Measurements from ENCODE around the gene TMEM150B. TPM values are rescaled to one million over a fixed set of nuclear protein-coding genes. Genes with fewer than 3 reads are reported as not detected.

Gene TMEM150B
- total and polyA plus RNA-seq, 4 donors = 0.81 to 3.3 (median 2.0) TPM

GRCh38 chr19:55348317-55349034, 23.3 kb upstream of the TMEM150B start:
- H3K4me1 ChIP-seq (ENCODE audit: control insufficient read depth in 4 of 4, insufficient read depth in 4 of 4, low read length in 3 of 4) = peaks cover 0 to 1% (median 0%) of the 10 kb centered on the region in 4 donors
- no peak overlapping the region for H3K4me3 ChIP-seq (ENCODE audit: low read depth in 1 of 3, low read length in 3 of 3)
- no peak for DNase-seq (ENCODE audit: low spot score)
- 87% methylated on average over 22 of the region's 22 CpGs for WGBS
- peaks cover 0 to 6% (median 4%) of the 10 kb centered on the region in 4 donors for H3K27me3 ChIP-seq (ENCODE audit: control insufficient read depth in 4 of 4, insufficient read depth in 4 of 4, low read length in 3 of 4)
- H3K9me3 ChIP-seq (ENCODE audit: control insufficient read depth in 4 of 4, low read length in 3 of 4) = no peaks in the 10 kb centered on the region
- TF ChIP-seq FOXA2 (IDR thresholded peaks at IDR 0.05) = no peak
- TF ChIP-seq JUND (IDR thresholded peaks at IDR 0.05) = no peak
- TF ChIP-seq RAD21 (IDR thresholded peaks at IDR 0.05) = no peak
- TF ChIP-seq HNF4G (IDR thresholded peaks at IDR 0.05) = no peak
- TF ChIP-seq YY1 (IDR thresholded peaks at IDR 0.05) = no peak
- no peak for TF ChIP-seq ZBTB33 (IDR thresholded peaks at IDR 0.05)
- no peak for TF ChIP-seq HNF4A (conservative IDR thresholded peaks at IDR 0.05)
- no peak for TF ChIP-seq FOXA1 (IDR thresholded peaks at IDR 0.05)
- no peak for TF ChIP-seq REST (IDR thresholded peaks at IDR 0.05)
- TF ChIP-seq CTCF (IDR thresholded peaks at IDR 0.05; ENCODE audit: low read depth, low read length, missing input control) = no peak
- TF ChIP-seq RXRA (IDR thresholded peaks at IDR 0.05) = no peak
- TF ChIP-seq NR2F2 (IDR thresholded peaks at IDR 0.05) = no peak
- no peak for TF ChIP-seq SP1 (IDR thresholded peaks at IDR 0.05)
- no peak for TF ChIP-seq TAF1 (conservative IDR thresholded peaks at IDR 0.05)
- TF ChIP-seq GABPA (IDR thresholded peaks at IDR 0.05 in 1 of 2, conservative IDR thresholded peaks at IDR 0.05 in 1 of 2) = no peak
- TF ChIP-seq, protein P1, sequence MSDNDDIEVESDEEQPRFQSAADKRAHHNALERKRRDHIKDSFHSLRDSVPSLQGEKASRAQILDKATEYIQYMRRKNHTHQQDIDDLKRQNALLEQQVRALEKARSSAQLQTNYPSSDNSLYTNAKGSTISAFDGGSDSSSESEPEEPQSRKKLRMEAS (IDR thresholded peaks at IDR 0.05) = no peak
- H3K27ac ChIP-seq (ENCODE audit: low read depth in 1 of 2, low read length in 2 of 2) = no peak overlapping the region
- peaks cover 0 to 7% (median 0%) of the 10 kb centered on the region in 4 donors for H3K36me3 ChIP-seq (ENCODE audit: control insufficient read depth in 4 of 4, insufficient read depth in 3 of 4, low read depth in 1 of 4, low read length in 3 of 4)
- no peak overlapping the region for H3K9ac ChIP-seq (ENCODE audit: low read depth in 1 of 2, low read length in 2 of 2)
